IMR-90 (cell line): Measurements from ENCODE around the gene CTDSPL. TPM values are rescaled to one million over a fixed set of nuclear protein-coding genes. Genes with fewer than 3 reads are reported as not detected.

Source experiments
- ATAC-seq: fragments of 200-7000 bp; cut with Tn5 transposase; 2 replicates; pipeline ENCODE4 v1.9.1; 2020; ENCODE audit warnings: low read depth, mild to moderate bottlenecking, moderate library complexity
- BruUV-seq: library from RNA; stranded (reverse); fragments of 400-500 nt; replicated peaks from 2 replicates; lab custom pipeline; 2021; lab: Mats Ljungman, UMichigan
- CTCF ChIA-PET: fragments of 300-600 bp; formaldehyde crosslinking; extraction: SDS; loops from one replicate; lab custom pipeline; 2021; ENCODE audit warnings: antibody characterized with exemption; lab: Yijun Ruan, JAX
- POLR2A ChIA-PET: fragments of 300-600 bp; sonication (Branson Sonifier 250); formaldehyde crosslinking; loops from one replicate; lab custom pipeline; 2022; ENCODE audit warnings: antibody characterized with exemption; ENCODE audit not compliant: unreplicated experiment; lab: Charles Lee
- DNase-seq: peaks from one replicate; pipeline ENCODE4 v3.0.0; 2013
- H2AFZ ChIP-seq: replicated peaks from 2 replicates; pipeline ENCODE3; 2013; ENCODE audit warnings: low read length, mild to moderate bottlenecking; ENCODE audit not compliant: poor library complexity
- H2AK5ac ChIP-seq: 2 replicates; pipeline ENCODE4 v1.6.1; 2013; ENCODE audit warnings: low read depth, low read length, inconsistent platforms
- H2AK9ac ChIP-seq: replicated peaks from 2 replicates; pipeline ENCODE3; 2013; ENCODE audit warnings: mild to moderate bottlenecking, low read depth, low read length, moderate library complexity; ENCODE audit not compliant: poor library complexity
- H2BK120ac ChIP-seq: 2 replicates; pipeline ENCODE4 v1.6.1; 2013; ENCODE audit warnings: low read depth, low read length, inconsistent platforms
- H2BK15ac ChIP-seq: 3 replicates; pipeline ENCODE4 v1.6.1; 2013; ENCODE audit warnings: low read depth, low read length, inconsistent platforms
- H2BK20ac ChIP-seq: 2 replicates; pipeline ENCODE4 v1.6.1; 2013; ENCODE audit warnings: low read depth, mild to moderate bottlenecking, inconsistent platforms, low read length, moderate library complexity
- H2BK5ac ChIP-seq: 2 replicates; pipeline ENCODE4 v1.6.1; 2013; ENCODE audit warnings: mild to moderate bottlenecking, low read depth, low read length, inconsistent platforms; ENCODE audit not compliant: poor library complexity, severe bottlenecking
- H3K14ac ChIP-seq: replicated peaks from 2 replicates; pipeline ENCODE4 v1.6.1; 2013; ENCODE audit warnings: low read depth, low read length, inconsistent platforms
- H3K18ac ChIP-seq: 2 replicates; pipeline ENCODE4 v1.6.1; 2013; ENCODE audit warnings: low read depth, low read length, control low read depth
- H3K23ac ChIP-seq: 2 replicates; pipeline ENCODE4 v1.6.1; 2013; ENCODE audit warnings: low read depth, low read length, inconsistent platforms
- H3K27ac ChIP-seq: 2 replicates; pipeline ENCODE4 v1.5.1; 2013; ENCODE audit warnings: mild to moderate bottlenecking, control low read depth, low read length; ENCODE audit not compliant: insufficient read depth
- H3K27me3 ChIP-seq: 2 replicates; pipeline ENCODE4 v1.6.1; 2013; ENCODE audit warnings: low read length; ENCODE audit not compliant: control insufficient read depth, insufficient read depth
- H3K36me3 ChIP-seq: 2 replicates; pipeline ENCODE4 v1.6.1; 2013; ENCODE audit warnings: low read length, mixed read lengths; ENCODE audit not compliant: control insufficient read depth, insufficient read depth
- H3K4ac ChIP-seq: 2 replicates; pipeline ENCODE4 v1.6.1; 2013; ENCODE audit warnings: low read depth, low read length, inconsistent platforms
- H3K4me1 ChIP-seq: 2 replicates; pipeline ENCODE4 v1.6.1; 2013; ENCODE audit warnings: low read length, mixed read lengths; ENCODE audit not compliant: control insufficient read depth, insufficient read depth
- H3K4me2 ChIP-seq: 2 replicates; pipeline ENCODE4 v1.6.1; 2013; ENCODE audit warnings: low read depth, mild to moderate bottlenecking, control low read depth, low read length, moderate library complexity
- H3K4me3 ChIP-seq: 2 replicates; pipeline ENCODE4 v1.5.1; 2013; ENCODE audit warnings: low read depth, mild to moderate bottlenecking, control low read depth, low read length, moderate library complexity; ENCODE audit not compliant: insufficient read depth
- H3K56ac ChIP-seq: 2 replicates; pipeline ENCODE4 v1.6.1; 2013; ENCODE audit warnings: low read length, inconsistent platforms; ENCODE audit not compliant: insufficient read depth; ENCODE audit errors: extremely low read depth
- H3K79me1 ChIP-seq, 2 experiments: 2 replicates each; pipeline ENCODE4 v1.6.1; 2013; ENCODE audit warnings: low read length in 2 of 2, inconsistent platforms in 1 of 2, low read depth in 1 of 2
- H3K9ac ChIP-seq: 2 replicates; pipeline ENCODE4 v1.6.1; 2013; ENCODE audit warnings: low read depth, low read length, control low read depth
- H3K9me1 ChIP-seq: 2 replicates; pipeline ENCODE4 v1.6.1; 2013; ENCODE audit warnings: low read length, inconsistent platforms; ENCODE audit not compliant: insufficient read depth
- H3K9me3 ChIP-seq: 2 replicates; pipeline ENCODE4 v1.6.1; 2013; ENCODE audit warnings: low read length; ENCODE audit not compliant: control insufficient read depth, insufficient read depth
- H4K20me1 ChIP-seq: 2 replicates; pipeline ENCODE4 v1.6.1; 2013; ENCODE audit warnings: low read length, inconsistent platforms; ENCODE audit not compliant: insufficient read depth
- H4K5ac ChIP-seq: 2 replicates; pipeline ENCODE4 v1.6.1; 2013; ENCODE audit warnings: mild to moderate bottlenecking, low read depth, low read length, control low read depth
- H4K8ac ChIP-seq, 2 experiments: 2 replicates each; pipeline ENCODE4 v1.6.1; 2013; ENCODE audit warnings: low read depth in 2 of 2, low read length in 2 of 2, control low read depth in 1 of 2, inconsistent platforms in 1 of 2
- H4K91ac ChIP-seq: 2 replicates; pipeline ENCODE4 v1.6.1; 2013; ENCODE audit warnings: low read depth, low read length, inconsistent platforms; ENCODE audit not compliant: insufficient read depth
- BHLHE40 ChIP-seq: fragments of 150-350 bp; IDR thresholded peaks from 2 replicates; pipeline ENCODE4 v1.6.1; 2016; ENCODE audit warnings: mild to moderate bottlenecking, low read depth, low read length
- CEBPB ChIP-seq: IDR thresholded peaks from 2 replicates; pipeline ENCODE4 v1.6.1; 2012; ENCODE audit warnings: low read depth, low read length, improper control_type of control experiment
- CHD1 ChIP-seq: IDR thresholded peaks from 2 replicates; pipeline ENCODE4 v1.6.1; 2012; ENCODE audit warnings: low read depth, low read length, improper control_type of control experiment
- CTCF ChIP-seq: conservative IDR thresholded peaks from 2 replicates; pipeline ENCODE4 v1.5.1; 2012; ENCODE audit warnings: mild to moderate bottlenecking, low read depth, low read length, improper control_type of control experiment
- ELK1 ChIP-seq: fragments of 150-350 bp; IDR thresholded peaks from 2 replicates; pipeline ENCODE4 v1.6.1; 2016; ENCODE audit warnings: low read depth, mild to moderate bottlenecking, low read length, moderate library complexity, borderline replicate concordance
- FOS ChIP-seq: fragments of 150-350 bp; IDR thresholded peaks from 2 replicates; pipeline ENCODE4 v1.6.1; 2016; ENCODE audit warnings: low read depth, low read length
- MAZ ChIP-seq: IDR thresholded peaks from 2 replicates; pipeline ENCODE4 v1.6.1; 2012; ENCODE audit warnings: low read depth, mild to moderate bottlenecking, low read length, improper control_type of control experiment, moderate library complexity, borderline replicate concordance
- MXI1 ChIP-seq: IDR thresholded peaks from 2 replicates; pipeline ENCODE4 v1.6.1; 2012; ENCODE audit warnings: low read depth, mild to moderate bottlenecking, low read length, moderate library complexity, borderline replicate concordance
- NFE2L2 ChIP-seq: fragments of 150-350 bp; IDR thresholded peaks from 2 replicates; pipeline ENCODE4 v1.6.1; 2016; ENCODE audit warnings: low read depth, mild to moderate bottlenecking, low read length
- POLR2A ChIP-seq: IDR thresholded peaks from 2 replicates; pipeline ENCODE4 v1.6.1; 2012; ENCODE audit warnings: mild to moderate bottlenecking, low read depth, low read length
- RAD21 ChIP-seq: IDR thresholded peaks from 2 replicates; pipeline ENCODE4 v1.6.1; 2012; ENCODE audit warnings: low read length, improper control_type of control experiment
- RCOR1 ChIP-seq: IDR thresholded peaks from 2 replicates; pipeline ENCODE4 v1.6.1; 2012; ENCODE audit warnings: mild to moderate bottlenecking, low read length, improper control_type of control experiment; ENCODE audit not compliant: insufficient replicate concordance
- SMC3 ChIP-seq: fragments of 150-350 bp; IDR thresholded peaks from 2 replicates; pipeline ENCODE4 v1.6.1; 2016; ENCODE audit warnings: low read depth, mild to moderate bottlenecking, antibody characterized with exemption, low read length, moderate library complexity
- WGBS, 2 experiments: methylation state at CpG; one replicate each; pipeline versions ENCODE4 v1.1.5 to v1.1.7; 2013; ENCODE audit warnings: missing lambda C conversion rate in 2 of 2; ENCODE audit not compliant: insufficient read length in 1 of 2; ENCODE audit errors: extremely low coverage in 2 of 2; 5-methylcytosine and 5-hydroxymethylcytosine counted together
- dilution Hi-C: fragments of 300-500 bp; cut with HindIII; formaldehyde crosslinking; loops from one replicate; pipeline ENCODE4 v1.14.3; 2018; ENCODE audit warnings: low sequenced_read_pairs; ENCODE audit not compliant: unreplicated experiment
- in situ Hi-C: fragments of 300-500 bp; cut with MboI; formaldehyde crosslinking; loops from 3 replicates; pipeline ENCODE4 v1.14.3; 2019; ENCODE audit warnings: low sequenced_read_pairs, inconsistent platforms, mixed read lengths
- intact Hi-C: fragments of 100-400 bp; cut with micrococcal nuclease; formaldehyde crosslinking; loops from 2 replicates; pipeline ENCODE4 v1.10.0; 2022
- polyA plus RNA-seq, 3 experiments: library from polyadenylated mRNA; depleted of rRNA; stranded (reverse); fragments of >200 nt; gene quantifications; 2 replicates each; pipeline ENCODE4 v1.2.3, GENCODE V29; 2012; ENCODE audit warnings: low replicate concordance in 1 of 3
- total RNA-seq: library from RNA; depleted of rRNA; stranded (reverse); fragments of >200 nt; gene quantifications from 2 replicates; pipeline ENCODE4 v1.2.3, GENCODE V29; 2012
- TF ChIP-seq, protein P1 (sequence below): fragments of 150-350 bp; IDR thresholded peaks from 2 replicates; pipeline ENCODE4 v1.6.1; 2017; ENCODE audit warnings: mild to moderate bottlenecking, antibody characterized with exemption, low read length, low read depth

The CTDSPL gene
- total and polyA plus RNA-seq, 2 of the 4 experiments (the other 2 are of a cell fraction) = 24.5 to 29.0 TPM

GRCh38 chr3:37826933-37827332 lies 34.7 kb upstream of the CTDSPL start:
- Histone ChIP-seq H4K91ac (no peak overlapping the region), H3K14ac (no peak overlapping the region), H2AK5ac (no peak overlapping the region), H3K4me2 (no peak overlapping the region), H3K9ac (no peak overlapping the region), H4K20me1 (no peaks in the 10 kb centered on the region), H2BK5ac (no peak overlapping the region), H2AFZ (no peak overlapping the region), H3K27ac (no peak overlapping the region), H3K4me3 (no peak overlapping the region), H4K8ac (no peak overlapping the region), H2BK20ac (no peak overlapping the region), H2BK120ac (no peak overlapping the region), H2BK15ac (no peak overlapping the region), H3K36me3 (peaks cover 2% of the 10 kb centered on the region; the same call in 1 of the 2 replicates), H3K4ac (no peak overlapping the region), H3K18ac (no peak overlapping the region), H2AK9ac (no peak overlapping the region), H4K5ac (no peak overlapping the region), H3K56ac (no peak overlapping the region), H3K79me1 (no peaks in the 10 kb centered on the region), H3K9me3 (no peaks in the 10 kb centered on the region), H3K9me1 (no peaks in the 10 kb centered on the region; the same call in 1 of the 2 replicates), H3K4me1 (no peaks in the 10 kb centered on the region), H3K23ac (no peak overlapping the region), H3K27me3 (no peaks in the 10 kb centered on the region)
- DNase-seq (no peak), ATAC-seq (no peak)
- in situ Hi-C loops = no loop called here
- TF ChIP-seq CEBPB (no peak), POLR2A (no peak), CTCF (no peak), FOS (no peak), ELK1 (no peak), CHD1 (no peak), MAZ (no peak), MXI1 (no peak), SMC3 (no peak), RCOR1 (no peak), RAD21 (no peak), BHLHE40 (no peak), NFE2L2 (no peak)
- TF ChIP-seq, protein P1, sequence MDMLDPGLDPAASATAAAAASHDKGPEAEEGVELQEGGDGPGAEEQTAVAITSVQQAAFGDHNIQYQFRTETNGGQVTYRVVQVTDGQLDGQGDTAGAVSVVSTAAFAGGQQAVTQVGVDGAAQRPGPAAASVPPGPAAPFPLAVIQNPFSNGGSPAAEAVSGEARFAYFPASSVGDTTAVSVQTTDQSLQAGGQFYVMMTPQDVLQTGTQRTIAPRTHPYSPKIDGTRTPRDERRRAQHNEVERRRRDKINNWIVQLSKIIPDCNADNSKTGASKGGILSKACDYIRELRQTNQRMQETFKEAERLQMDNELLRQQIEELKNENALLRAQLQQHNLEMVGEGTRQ = no peak
- ChIA-PET POLR2A (no interaction called here), CTCF (no interaction called here)
- dilution Hi-C loops = no loop called here
- no TSS peak for BruUV-seq
- no CpG with 5 or more reads among the region's 1 CpG for WGBS, 2 experiments
- intact Hi-C loops = no loop called here
